ENCODE results near the gene MAP4K2.

The MAP4K2 gene

DNA sequence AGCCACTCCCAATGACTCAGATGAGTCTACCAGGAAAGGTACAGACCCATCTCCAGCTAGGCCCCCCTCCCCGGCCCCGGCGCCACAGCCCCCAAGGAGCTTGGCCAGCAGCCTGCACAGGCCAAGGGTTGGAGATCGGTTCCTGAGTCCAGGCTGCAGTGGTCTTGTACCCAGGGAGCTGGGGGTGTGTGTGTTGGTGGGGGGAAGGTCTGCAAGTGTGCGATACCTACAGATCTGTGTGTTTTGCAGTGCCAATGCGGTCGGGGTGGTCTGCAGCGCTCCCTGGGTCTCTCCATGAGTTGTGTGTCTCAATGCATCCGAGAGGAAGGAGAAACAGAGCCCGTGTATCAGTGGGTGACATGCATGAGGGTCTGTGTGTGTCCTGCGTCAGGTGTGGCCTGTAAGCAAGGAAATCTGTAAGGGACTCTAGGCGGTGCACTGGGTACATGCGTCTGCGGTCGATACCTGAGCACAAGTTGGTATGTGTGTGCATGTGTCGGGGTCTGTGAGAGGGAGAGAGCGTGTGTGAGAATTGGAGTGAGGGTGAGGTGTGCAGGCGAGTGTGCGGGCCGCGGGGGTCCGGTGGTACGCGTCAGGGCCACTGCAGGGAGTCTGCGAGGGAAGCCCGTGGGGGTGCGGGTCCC is 40.8 kb upstream of the MAP4K2 start:
- no peak for ATAC-seq (replicated peaks; ENCODE audit: extremely low read depth, poor library complexity, severe bottlenecking)

GRCh38 chr11:64842851-64843685 is 40.1 kb upstream of the MAP4K2 start:
- Mint-ChIP-seq H3K9me3 (no peaks in the 10 kb centered on the region), H3K36me3 (ENCODE audit: insufficient read depth) (peaks cover 6% of the 10 kb centered on the region), H3K4me3 (peak overlapping the region; percentile 80), H3K27me3 (no peaks in the 10 kb centered on the region), H3K4me1 (peaks cover 30% of the 10 kb centered on the region), H3K27ac (ENCODE audit: low read depth) (peak overlapping the region; percentile 65)
- DNase-seq (ENCODE audit: low spot score in 2 of 2) (no peak), ATAC-seq (replicated peaks; ENCODE audit: extremely low read depth, poor library complexity, severe bottlenecking) (no peak)

More for the DNA sequence above, 40.8 kb upstream of the MAP4K2 start:
- Mint-ChIP-seq H3K27ac (ENCODE audit: low read depth) (peak overlapping the region; percentile 90), H3K36me3 (ENCODE audit: insufficient read depth) (peaks cover 6% of the 10 kb centered on the region), H3K4me3 (peak overlapping the region; percentile 80), H3K9me3 (no peaks in the 10 kb centered on the region), H3K27me3 (no peaks in the 10 kb centered on the region), H3K4me1 (peaks cover 37% of the 10 kb centered on the region)
- DNase-seq (ENCODE audit: low spot score in 2 of 2), result no peak

DNA sequence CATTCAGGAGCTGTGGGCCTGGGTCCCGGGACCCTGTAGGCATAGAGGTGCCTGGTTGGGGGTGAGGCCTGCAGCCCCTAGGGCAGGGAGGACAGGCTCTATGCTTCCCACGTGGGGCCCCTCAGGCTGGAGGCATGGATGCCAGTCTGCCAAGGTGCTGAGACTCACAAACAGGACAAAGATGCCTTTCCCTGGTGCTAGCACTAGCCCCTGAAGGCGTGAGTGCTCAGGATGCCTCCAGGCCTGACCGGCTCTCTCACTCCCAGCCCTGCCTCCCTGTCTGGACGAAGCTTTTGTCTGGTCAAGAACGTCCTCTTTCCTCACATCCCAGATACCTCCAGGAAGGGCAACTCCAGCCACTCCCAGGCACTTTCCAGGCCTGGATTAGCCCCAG is 39.3 kb upstream of the MAP4K2 start:
- peaks cover 4% of the 10 kb centered on the region for H3K36me3 Mint-ChIP-seq (ENCODE audit: insufficient read depth)
- H3K4me1 Mint-ChIP-seq, result peaks cover 26% of the 10 kb centered on the region
- ATAC-seq (replicated peaks; ENCODE audit: extremely low read depth, poor library complexity, severe bottlenecking), result no peak
- DNase-seq (ENCODE audit: low spot score in 2 of 2), result no peak
- H3K27me3 Mint-ChIP-seq, result no peaks in the 10 kb centered on the region
- no peak overlapping the region for H3K27ac Mint-ChIP-seq (ENCODE audit: low read depth)
- peak overlapping the region; percentile 13 for H3K4me3 Mint-ChIP-seq
- H3K9me3 Mint-ChIP-seq, result no peaks in the 10 kb centered on the region

DNA sequence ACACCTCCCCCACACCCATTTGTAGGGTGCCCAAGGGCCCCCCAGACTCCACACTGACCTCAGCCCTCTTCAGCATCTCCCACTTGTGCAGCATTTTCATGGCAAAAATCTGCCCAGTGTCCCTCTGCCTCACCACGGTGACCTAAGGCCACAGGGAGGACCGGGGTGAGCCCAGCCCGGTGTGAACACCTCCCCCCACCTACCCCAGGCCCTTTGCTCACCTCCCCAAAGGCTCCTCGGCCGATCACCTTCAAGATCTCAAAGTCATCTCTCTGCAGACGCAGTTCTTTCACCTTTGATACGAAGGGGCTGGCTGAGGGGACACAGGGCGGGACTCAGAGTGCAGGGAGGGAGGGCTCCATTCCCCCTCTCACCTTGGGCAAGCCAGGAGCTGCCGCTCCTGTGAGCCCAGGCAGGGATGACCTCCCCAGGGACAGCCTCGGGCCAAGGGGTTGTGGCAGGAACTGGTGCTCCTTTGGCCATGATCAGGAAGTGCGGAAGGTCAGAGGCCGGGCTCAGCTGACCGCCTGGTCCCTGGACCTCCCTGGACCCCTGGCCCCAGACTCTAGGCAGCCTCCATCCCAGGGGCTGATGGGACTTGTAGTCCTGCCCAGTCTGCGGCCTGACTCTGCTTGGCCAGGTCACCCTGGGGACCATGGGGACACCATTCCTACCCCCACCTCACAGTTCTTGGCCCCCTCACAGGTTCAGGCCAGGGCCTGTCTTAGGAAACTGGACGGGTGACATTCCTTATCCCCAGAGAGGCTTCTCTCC is 38.8 kb upstream of the MAP4K2 start:
- DNase-seq (ENCODE audit: low spot score in 2 of 2) (no peak), ATAC-seq (replicated peaks; ENCODE audit: extremely low read depth, poor library complexity, severe bottlenecking) (no peak)
- no peak overlapping the region for H3K4me3 Mint-ChIP-seq
- no peak overlapping the region for H3K27ac Mint-ChIP-seq (ENCODE audit: low read depth)
- H3K9me3 Mint-ChIP-seq, result no peaks in the 10 kb centered on the region
- no peaks in the 10 kb centered on the region for H3K27me3 Mint-ChIP-seq
- H3K4me1 Mint-ChIP-seq, result peaks cover 20% of the 10 kb centered on the region
- H3K36me3 Mint-ChIP-seq (ENCODE audit: insufficient read depth), result peaks cover 4% of the 10 kb centered on the region

GRCh38 chr11:64839887-64840782 is 37.1 kb upstream of the MAP4K2 start:
- ATAC-seq (replicated peaks; ENCODE audit: extremely low read depth, poor library complexity, severe bottlenecking), result no peak
- Mint-ChIP-seq H3K27me3 (no peaks in the 10 kb centered on the region), H3K36me3 (ENCODE audit: insufficient read depth) (peaks cover 2% of the 10 kb centered on the region), H3K9me3 (no peaks in the 10 kb centered on the region), H3K4me3 (no peak overlapping the region), H3K27ac (ENCODE audit: low read depth) (no peak overlapping the region), H3K4me1 (peaks cover 18% of the 10 kb centered on the region)
- no peak for DNase-seq (ENCODE audit: low spot score in 2 of 2)

DNA sequence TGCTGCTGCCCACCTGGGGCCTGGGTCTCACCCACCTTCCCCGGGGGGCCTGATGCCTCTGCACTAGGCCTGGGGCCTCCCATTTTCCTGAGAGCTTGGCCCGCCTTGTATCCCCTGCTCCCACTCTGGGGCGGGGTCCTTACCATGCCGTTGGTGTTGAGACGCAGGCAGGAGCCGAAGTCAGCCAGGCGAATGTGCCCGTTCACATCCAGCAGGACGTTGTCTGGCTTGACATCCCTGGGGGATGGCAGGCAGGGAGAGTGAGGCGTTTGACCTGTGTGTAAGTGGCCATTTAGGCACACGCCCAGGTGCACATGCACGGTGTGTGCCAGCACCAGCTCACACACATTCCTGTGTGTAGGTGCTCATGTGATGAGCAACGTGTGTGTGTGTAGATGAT is 36.3 kb upstream of the MAP4K2 start:
- H3K4me1 Mint-ChIP-seq, result peaks cover 14% of the 10 kb centered on the region
- H3K9me3 Mint-ChIP-seq, result no peaks in the 10 kb centered on the region

DNA sequence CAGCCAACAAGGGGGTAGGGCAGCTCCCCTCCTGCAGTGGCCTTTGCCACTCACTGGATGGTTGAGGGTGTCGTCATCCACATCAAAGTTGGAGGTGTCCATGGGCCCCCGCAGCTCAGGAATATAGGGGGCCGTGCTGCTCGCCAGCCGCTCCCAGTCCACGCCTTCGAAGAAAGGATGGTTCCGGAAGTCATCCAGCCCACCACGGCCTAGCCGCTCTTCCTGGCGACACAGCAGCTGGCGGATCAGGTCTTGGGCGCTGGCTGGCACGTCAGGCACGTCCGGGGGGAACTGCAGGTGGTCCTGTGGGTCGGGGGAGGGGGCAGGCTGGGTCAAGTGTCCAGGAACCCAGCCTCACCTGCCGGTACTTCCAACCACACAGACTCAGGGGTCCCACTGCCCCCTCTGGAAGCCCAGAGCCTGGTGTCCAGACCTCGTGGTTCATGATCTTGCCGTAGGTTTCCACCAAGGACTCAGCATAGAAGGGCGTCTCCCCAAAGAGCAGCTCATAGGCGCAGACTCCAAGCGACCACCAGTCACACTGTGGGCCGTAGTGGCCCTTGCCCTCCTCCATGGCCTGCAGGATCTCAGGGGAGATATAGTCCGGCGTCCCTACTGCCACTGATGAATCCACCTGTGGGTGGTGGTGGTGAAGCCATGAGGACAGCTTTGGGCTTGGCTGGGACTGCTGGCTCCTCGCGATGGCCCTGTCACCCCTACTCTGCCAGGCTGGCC is 35.8 kb upstream of the MAP4K2 start:
- no peaks in the 10 kb centered on the region for H3K9me3 Mint-ChIP-seq
- ATAC-seq (replicated peaks; ENCODE audit: extremely low read depth, poor library complexity, severe bottlenecking) (no peak), DNase-seq (ENCODE audit: low spot score in 2 of 2) (no peak)
- H3K4me3 Mint-ChIP-seq, result no peak overlapping the region
- peaks cover 2% of the 10 kb centered on the region for H3K36me3 Mint-ChIP-seq (ENCODE audit: insufficient read depth)
- H3K27me3 Mint-ChIP-seq, result no peaks in the 10 kb centered on the region
- no peak overlapping the region for H3K27ac Mint-ChIP-seq (ENCODE audit: low read depth)
- H3K4me1 Mint-ChIP-seq, result peaks cover 10% of the 10 kb centered on the region

More for the DNA sequence above, 36.3 kb upstream of the MAP4K2 start:
- H3K4me3 Mint-ChIP-seq, result no peak overlapping the region
- ATAC-seq (replicated peaks; ENCODE audit: extremely low read depth, poor library complexity, severe bottlenecking), result no peak
- no peak overlapping the region for H3K27ac Mint-ChIP-seq (ENCODE audit: low read depth)
- peaks cover 2% of the 10 kb centered on the region for H3K36me3 Mint-ChIP-seq (ENCODE audit: insufficient read depth)
- no peak for DNase-seq (ENCODE audit: low spot score in 2 of 2)
- H3K27me3 Mint-ChIP-seq, result no peaks in the 10 kb centered on the region

- DNase-seq (ENCODE audit: low spot score in 2 of 2), result no peak
- Mint-ChIP-seq H3K4me3 (no peak overlapping the region), H3K27me3 (no peaks in the 10 kb centered on the region), H3K27ac (ENCODE audit: low read depth) (no peak overlapping the region), H3K4me1 (peaks cover 1% of the 10 kb centered on the region), H3K36me3 (ENCODE audit: insufficient read depth) (peaks cover 2% of the 10 kb centered on the region), H3K9me3 (no peaks in the 10 kb centered on the region)
- no peak for ATAC-seq (replicated peaks; ENCODE audit: extremely low read depth, poor library complexity, severe bottlenecking)
Observed at GRCh38 chr11:64837887-64838351, 34.9 kb upstream of the MAP4K2 start.

DNA sequence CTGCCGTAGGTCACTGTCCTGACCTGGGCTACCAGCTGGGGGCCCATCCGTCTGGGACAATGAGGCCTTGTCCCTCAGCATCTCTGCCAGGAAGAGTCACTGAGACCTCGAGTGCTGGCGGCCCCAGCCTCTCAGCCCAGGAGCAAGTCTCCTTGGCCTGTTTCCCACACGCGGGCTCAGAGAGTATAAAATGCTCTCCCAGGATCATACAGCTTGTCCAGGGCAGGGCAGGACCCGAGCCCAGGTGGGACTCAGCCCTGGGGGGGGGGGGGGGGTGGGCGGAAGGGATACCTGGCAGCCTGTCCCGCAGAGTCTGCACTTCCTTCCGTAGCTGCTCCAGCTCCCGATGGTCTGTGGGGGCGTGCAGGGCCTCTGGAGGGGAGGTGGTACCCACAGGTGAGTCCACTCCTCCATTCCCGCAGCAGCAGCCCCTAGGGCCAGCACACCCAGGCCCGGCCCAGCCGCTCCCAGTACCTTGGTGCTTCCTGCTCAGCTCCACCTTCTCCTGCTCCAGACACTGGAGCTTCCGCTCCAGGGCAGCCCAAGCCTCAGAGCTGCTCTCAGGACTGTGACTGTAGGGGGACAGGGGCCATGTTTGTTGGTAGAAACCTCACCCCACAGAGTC is 33.5 kb upstream of the MAP4K2 start:
- H3K4me3 Mint-ChIP-seq, result no peak overlapping the region
- H3K36me3 Mint-ChIP-seq (ENCODE audit: insufficient read depth), result peaks cover 2% of the 10 kb centered on the region
- no peaks in the 10 kb centered on the region for H3K4me1 Mint-ChIP-seq
- ATAC-seq (replicated peaks; ENCODE audit: extremely low read depth, poor library complexity, severe bottlenecking) (no peak), DNase-seq (ENCODE audit: low spot score in 2 of 2) (no peak)
- H3K27ac Mint-ChIP-seq (ENCODE audit: low read depth), result no peak overlapping the region
- no peaks in the 10 kb centered on the region for H3K27me3 Mint-ChIP-seq
- H3K9me3 Mint-ChIP-seq, result no peaks in the 10 kb centered on the region

DNA sequence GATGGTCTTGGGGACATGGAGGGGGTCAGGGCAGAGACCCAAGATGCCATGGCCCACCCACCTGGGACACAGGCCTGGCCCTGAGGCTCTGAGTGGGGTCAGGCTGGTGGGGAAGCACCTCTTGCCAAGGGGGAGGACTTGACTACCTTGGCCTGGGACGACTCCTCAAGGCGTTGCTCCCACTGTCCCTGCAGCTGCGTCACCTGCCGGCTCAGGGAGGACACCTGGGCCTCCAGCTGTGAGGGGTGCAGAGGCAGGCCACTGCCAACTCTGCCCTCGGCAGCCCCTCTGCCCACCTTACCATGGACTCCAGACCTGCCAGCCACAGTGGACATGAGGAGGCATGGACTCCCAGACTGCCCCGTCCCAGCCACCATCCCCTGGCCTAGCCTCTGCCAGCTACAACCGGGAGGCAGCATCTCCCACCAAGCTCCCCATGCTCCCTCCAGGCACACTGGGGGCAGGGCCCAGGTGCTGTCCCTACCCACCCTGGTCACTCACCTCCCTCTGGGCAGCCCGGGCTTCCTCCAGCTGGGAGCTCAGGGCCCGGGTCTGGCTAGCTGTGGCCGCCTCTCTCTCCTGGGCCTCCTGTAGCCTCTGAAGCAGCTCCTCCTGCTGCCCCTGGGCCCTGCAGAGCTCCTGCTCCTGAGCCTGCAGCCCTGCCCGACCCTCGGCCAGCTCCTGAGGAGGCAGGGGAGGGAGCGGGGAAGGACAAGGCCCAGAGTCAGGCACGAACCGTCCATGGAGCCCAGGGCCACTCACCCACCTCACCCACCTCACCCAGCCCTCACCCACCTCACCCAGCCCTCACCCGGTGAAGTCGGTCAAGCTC is 32.8 kb upstream of the MAP4K2 start:
- DNase-seq (ENCODE audit: low spot score in 2 of 2) (no peak), ATAC-seq (replicated peaks; ENCODE audit: extremely low read depth, poor library complexity, severe bottlenecking) (no peak)
- Mint-ChIP-seq H3K27me3 (no peaks in the 10 kb centered on the region), H3K4me3 (no peak overlapping the region), H3K36me3 (ENCODE audit: insufficient read depth) (peaks cover 1% of the 10 kb centered on the region), H3K9me3 (no peaks in the 10 kb centered on the region), H3K27ac (ENCODE audit: low read depth) (no peak overlapping the region), H3K4me1 (no peaks in the 10 kb centered on the region)

Measured in central memory CD8-positive, alpha-beta T cell (primary cell).